ENCODE measurements around the gene METAP1D. TPM values are rescaled to one million over a fixed set of nuclear protein-coding genes. Genes with fewer than 3 reads are reported as not detected.

Gene METAP1D
- 1 to 10 TPM; 2.1 to 5.9 (median 4.3) TPM for total RNA-seq

DNA sequence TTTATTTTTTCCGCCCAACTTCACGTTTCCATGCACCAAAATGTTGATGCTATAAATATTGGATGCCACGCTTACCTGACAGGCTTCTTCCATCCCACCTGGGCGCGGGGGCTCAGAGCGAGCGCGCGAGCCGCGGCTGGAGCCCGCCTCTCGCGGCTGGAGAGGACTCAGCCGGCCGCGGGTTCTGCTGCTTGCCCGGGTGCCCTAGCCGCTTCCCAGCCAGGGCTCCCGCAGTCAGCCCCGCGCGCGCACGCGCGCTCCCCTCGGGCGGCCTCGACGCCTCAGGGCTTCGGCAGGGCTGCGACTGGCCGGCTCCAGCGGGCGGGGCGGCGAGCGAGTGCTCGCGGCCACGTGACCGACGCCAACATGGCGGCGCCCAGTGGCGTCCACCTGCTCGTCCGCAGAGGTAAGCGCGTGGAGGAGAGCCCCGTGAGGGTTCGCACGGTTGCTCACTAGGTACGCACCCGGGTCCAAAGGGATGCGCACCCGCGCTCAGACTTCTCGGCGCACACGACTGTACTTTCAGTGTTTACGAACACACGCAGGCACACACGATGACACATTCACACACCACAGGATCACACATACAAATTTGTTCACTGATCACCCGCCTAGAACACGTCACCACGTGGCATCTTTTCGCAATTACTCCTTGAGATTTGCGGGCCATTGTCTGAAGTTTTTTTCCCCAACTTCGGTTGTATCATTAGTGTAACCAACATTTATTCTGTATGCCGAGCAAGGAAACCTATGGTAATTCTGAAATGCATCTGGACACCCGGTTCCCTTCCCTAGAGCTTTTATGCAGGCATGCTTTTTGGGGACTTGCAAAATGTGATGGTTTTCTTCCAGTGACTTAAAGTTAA, at the start of gene METAP1D:
METAP1D (plus strand) TSS at position 350 of the 866 bp plus-strand sequence; CDS start at position 367, 17 bp downstream.
- H3K9me3 ChIP-seq = no peaks in the 10 kb centered on the region
- H3K27ac ChIP-seq = no peak within 1 kb of the TSS
- peak; percentile 81 to 86 for DNase-seq (ENCODE audit: low spot score in 2 of 2)
- H3K27me3 ChIP-seq = no peaks in the 10 kb centered on the region
- under 1% methylated on average over 71 of the region's 73 CpGs for WGBS
- peak within 1 kb of the TSS; percentile 76 for H3K4me3 ChIP-seq
- TF ChIP-seq POLR2A (IDR thresholded peaks at IDR 0.05) (no peak), POLR2AphosphoS5 (IDR thresholded peaks at IDR 0.05) (peak in 1 of 3 donors; percentile 53), EP300 (IDR thresholded peaks at IDR 0.05) (no peak)
- TF ChIP-seq, protein P1, sequence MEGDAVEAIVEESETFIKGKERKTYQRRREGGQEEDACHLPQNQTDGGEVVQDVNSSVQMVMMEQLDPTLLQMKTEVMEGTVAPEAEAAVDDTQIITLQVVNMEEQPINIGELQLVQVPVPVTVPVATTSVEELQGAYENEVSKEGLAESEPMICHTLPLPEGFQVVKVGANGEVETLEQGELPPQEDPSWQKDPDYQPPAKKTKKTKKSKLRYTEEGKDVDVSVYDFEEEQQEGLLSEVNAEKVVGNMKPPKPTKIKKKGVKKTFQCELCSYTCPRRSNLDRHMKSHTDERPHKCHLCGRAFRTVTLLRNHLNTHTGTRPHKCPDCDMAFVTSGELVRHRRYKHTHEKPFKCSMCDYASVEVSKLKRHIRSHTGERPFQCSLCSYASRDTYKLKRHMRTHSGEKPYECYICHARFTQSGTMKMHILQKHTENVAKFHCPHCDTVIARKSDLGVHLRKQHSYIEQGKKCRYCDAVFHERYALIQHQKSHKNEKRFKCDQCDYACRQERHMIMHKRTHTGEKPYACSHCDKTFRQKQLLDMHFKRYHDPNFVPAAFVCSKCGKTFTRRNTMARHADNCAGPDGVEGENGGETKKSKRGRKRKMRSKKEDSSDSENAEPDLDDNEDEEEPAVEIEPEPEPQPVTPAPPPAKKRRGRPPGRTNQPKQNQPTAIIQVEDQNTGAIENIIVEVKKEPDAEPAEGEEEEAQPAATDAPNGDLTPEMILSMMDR (IDR thresholded peaks at IDR 0.05) = no peak
- peaks cover 15% of the 10 kb centered on the region for H3K4me1 ChIP-seq
- H3K36me3 ChIP-seq = no peaks in the 10 kb centered on the region

DNA sequence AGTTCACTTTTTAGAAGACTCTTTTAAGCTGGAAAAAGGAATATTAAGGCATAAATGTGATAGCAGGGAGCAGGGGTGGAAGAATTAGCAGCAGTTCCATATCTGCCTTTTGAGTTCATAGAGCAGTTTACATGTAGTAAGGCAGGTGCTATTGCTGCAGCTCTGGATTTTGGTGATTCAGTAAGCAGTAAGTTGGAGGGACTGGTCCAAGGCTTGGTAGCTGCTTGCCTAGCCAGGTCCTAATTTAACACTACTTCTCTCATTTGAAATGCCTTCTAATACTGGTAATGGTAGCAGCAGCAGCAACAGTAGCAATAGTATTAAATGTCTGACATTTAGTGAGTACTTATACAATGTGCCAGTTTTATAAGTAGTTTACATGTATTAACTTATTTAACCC, 47.5 kb upstream of the METAP1D start:
- Histone ChIP-seq H3K36me3 (peaks cover 20% of the 10 kb centered on the region), H3K27ac (no peak overlapping the region), H3K27me3 (no peaks in the 10 kb centered on the region), H3K4me1 (no peaks in the 10 kb centered on the region), H3K9me3 (no peaks in the 10 kb centered on the region), H3K4me3 (no peak overlapping the region)
- TF ChIP-seq EP300 (IDR thresholded peaks at IDR 0.05) (no peak), POLR2AphosphoS5 (IDR thresholded peaks at IDR 0.05) (no peak), POLR2A (IDR thresholded peaks at IDR 0.05) (no peak)
- TF ChIP-seq, protein P1 (IDR thresholded peaks at IDR 0.05) = no peak
- no peak for DNase-seq (ENCODE audit: low spot score in 2 of 2)

DNA sequence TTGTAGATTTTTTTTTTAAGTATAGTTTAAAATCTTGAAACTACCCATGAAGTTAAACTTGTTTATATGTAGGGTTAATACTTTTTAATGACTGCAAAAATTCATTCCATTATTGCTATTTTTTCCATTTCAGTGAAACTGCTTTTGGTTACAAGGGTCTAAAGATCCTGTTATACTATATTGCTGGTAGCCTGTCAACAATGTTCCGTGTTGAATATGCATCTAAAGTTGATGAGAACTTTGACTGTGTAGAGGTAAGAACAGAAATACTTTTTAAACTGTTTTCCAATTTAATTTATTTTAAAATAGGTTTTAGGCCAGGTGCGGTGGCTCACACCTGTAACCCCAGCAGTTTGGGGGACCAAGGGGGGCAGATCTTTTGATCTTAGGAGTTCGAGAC, 47.0 kb upstream of the METAP1D start:
- Histone ChIP-seq H3K4me3 (no peak overlapping the region), H3K27me3 (no peaks in the 10 kb centered on the region), H3K27ac (no peak overlapping the region), H3K4me1 (no peaks in the 10 kb centered on the region), H3K36me3 (peaks cover 19% of the 10 kb centered on the region), H3K9me3 (no peaks in the 10 kb centered on the region)
- DNase-seq (ENCODE audit: low spot score in 2 of 2) = no peak
- TF ChIP-seq POLR2A (IDR thresholded peaks at IDR 0.05) = no peak
- TF ChIP-seq, protein P1 (IDR thresholded peaks at IDR 0.05) = no peak
- 97% methylated on average over 3 of the region's 3 CpGs for WGBS

DNA sequence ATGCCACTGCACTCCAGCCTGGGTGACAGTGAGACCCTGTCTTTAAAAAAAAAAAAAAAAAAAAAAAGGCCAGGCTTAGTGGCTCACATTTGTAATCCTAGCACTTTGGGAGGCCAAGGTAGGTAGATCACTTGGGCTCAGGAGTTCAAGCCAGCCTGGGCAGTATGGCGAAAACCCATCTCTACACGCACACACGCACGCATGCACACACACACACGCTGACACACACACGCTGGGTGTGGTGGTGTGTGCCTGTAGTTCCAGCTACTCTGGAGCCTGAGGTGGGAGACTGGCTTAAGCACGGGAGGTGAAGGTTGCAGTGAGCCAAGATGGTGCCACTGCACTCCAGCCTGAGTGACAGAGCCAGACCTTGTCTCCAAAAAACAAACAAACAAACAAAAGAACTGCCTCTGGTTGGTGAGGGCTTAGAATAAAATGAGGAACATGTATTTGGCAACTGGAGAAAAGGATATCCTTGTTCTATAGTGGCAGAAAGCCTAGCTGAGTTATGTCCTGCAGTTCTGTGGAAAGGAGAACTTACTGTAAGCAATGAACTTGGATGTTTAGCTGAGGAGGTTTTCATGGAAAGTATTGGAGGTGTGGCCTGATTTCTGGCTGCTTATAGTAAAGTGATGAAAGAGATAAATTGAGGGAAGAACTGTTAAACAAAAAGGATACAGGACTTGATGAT, 43.5 kb upstream of the METAP1D start:
- Histone ChIP-seq H3K4me3 (no peak overlapping the region), H3K27me3 (no peaks in the 10 kb centered on the region), H3K9me3 (no peaks in the 10 kb centered on the region), H3K27ac (no peak overlapping the region), H3K36me3 (peaks cover 7% of the 10 kb centered on the region), H3K4me1 (no peaks in the 10 kb centered on the region)
- DNase-seq (ENCODE audit: low spot score in 2 of 2) = no peak
- WGBS = 91% methylated on average over 7 of the region's 7 CpGs
- TF ChIP-seq POLR2AphosphoS5 (IDR thresholded peaks at IDR 0.05) (no peak), POLR2A (IDR thresholded peaks at IDR 0.05) (no peak), EP300 (IDR thresholded peaks at IDR 0.05) (no peak)
- TF ChIP-seq, protein P1 (IDR thresholded peaks at IDR 0.05) = no peak

DNA sequence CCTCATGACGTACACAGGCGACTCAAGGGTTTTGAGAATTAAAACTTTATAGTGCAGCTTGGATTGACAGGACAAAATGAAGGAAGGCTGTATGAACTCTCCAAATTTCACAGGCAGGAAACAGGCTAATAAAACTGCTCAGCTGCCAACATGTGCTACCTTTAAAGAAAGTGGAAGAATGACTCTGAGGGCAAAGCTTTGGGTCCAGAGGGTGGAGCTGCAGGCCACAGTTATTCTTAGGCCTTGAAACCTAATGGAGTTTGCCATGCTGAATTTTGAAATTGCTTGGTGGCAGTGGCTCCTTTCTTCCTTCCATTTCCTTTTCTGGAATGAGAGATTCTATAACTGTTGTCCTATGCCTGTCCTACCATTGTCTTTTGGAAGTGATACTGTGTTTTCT, 42.7 kb upstream of the METAP1D start:
- DNase-seq (ENCODE audit: low spot score in 2 of 2) = no peak
- Histone ChIP-seq H3K9me3 (no peaks in the 10 kb centered on the region), H3K36me3 (peaks cover 7% of the 10 kb centered on the region), H3K27ac (no peak overlapping the region), H3K4me1 (no peaks in the 10 kb centered on the region), H3K4me3 (no peak overlapping the region), H3K27me3 (no peaks in the 10 kb centered on the region)
- 98% methylated on average over 2 of the region's 2 CpGs for WGBS
- TF ChIP-seq POLR2AphosphoS5 (IDR thresholded peaks at IDR 0.05) = no peak

Data from suprapubic skin (tissue), 4 donors.